Nephron progenitor cell (in vitro differentiated cells): ENCODE data around the gene ZNF529.
"Not testable (repeated sequence)": the region's sequence is repeated elsewhere in the genome, so short reads cannot be mapped to it uniquely, and the experiment has no call there.

ENCODE experiments used
- DNase-seq: peaks from one replicate; pipeline ENCODE4 v3.0.0; 2021
- H3K27ac Mint-ChIP-seq: 2 replicates; pipeline ENCODE4 v1.8.0; 2021; ENCODE audit warnings: mild to moderate bottlenecking, moderate library complexity, mixed read lengths
- H3K27me3 Mint-ChIP-seq: 2 replicates; pipeline ENCODE4 v1.8.0; 2021; ENCODE audit warnings: mild to moderate bottlenecking, low read depth, mixed read lengths; ENCODE audit not compliant: poor library complexity
- H3K36me3 Mint-ChIP-seq: 2 replicates; pipeline ENCODE4 v1.8.0; 2021; ENCODE audit warnings: low read depth, mixed read lengths
- H3K4me1 Mint-ChIP-seq: 2 replicates; pipeline ENCODE4 v1.8.0; 2021; ENCODE audit warnings: mixed read lengths
- H3K4me3 Mint-ChIP-seq: 2 replicates; pipeline ENCODE4 v1.8.0; 2021; ENCODE audit warnings: mild to moderate bottlenecking, moderate library complexity, mixed read lengths
- H3K9me3 Mint-ChIP-seq: 2 replicates; pipeline ENCODE4 v1.8.0; 2021; ENCODE audit warnings: mild to moderate bottlenecking, moderate library complexity, mixed read lengths
- TF ChIP-seq, protein P1 (sequence below): fragments of 200-600 bp; sonication (generic); IDR thresholded peaks from 2 replicates; pipeline ENCODE4 v1.5.0; 2021; ENCODE audit warnings: antibody characterized with exemption

Gene ZNF529

GRCh38 chr19:36573020-36573894 is at the start of gene ZNF529:
Gene ZNF529 (minus strand): TSS chr19:36573292. CDS start chr19:36572346, 946 bp downstream.
- peak within 1 kb of the TSS; percentile 96 for H3K27ac Mint-ChIP-seq
- H3K4me1 Mint-ChIP-seq, result peaks cover 33% of the 10 kb centered on the region
- DNase-seq, result peak; percentile 89
- TF ChIP-seq, protein P1, sequence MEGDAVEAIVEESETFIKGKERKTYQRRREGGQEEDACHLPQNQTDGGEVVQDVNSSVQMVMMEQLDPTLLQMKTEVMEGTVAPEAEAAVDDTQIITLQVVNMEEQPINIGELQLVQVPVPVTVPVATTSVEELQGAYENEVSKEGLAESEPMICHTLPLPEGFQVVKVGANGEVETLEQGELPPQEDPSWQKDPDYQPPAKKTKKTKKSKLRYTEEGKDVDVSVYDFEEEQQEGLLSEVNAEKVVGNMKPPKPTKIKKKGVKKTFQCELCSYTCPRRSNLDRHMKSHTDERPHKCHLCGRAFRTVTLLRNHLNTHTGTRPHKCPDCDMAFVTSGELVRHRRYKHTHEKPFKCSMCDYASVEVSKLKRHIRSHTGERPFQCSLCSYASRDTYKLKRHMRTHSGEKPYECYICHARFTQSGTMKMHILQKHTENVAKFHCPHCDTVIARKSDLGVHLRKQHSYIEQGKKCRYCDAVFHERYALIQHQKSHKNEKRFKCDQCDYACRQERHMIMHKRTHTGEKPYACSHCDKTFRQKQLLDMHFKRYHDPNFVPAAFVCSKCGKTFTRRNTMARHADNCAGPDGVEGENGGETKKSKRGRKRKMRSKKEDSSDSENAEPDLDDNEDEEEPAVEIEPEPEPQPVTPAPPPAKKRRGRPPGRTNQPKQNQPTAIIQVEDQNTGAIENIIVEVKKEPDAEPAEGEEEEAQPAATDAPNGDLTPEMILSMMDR, result no peak
- H3K36me3 Mint-ChIP-seq, result peaks cover 93% of the 10 kb centered on the region
- H3K4me3 Mint-ChIP-seq, result peak within 1 kb of the TSS; percentile 92
- peaks cover 93% of the 10 kb centered on the region for H3K9me3 Mint-ChIP-seq
- no peaks in the 10 kb centered on the region for H3K27me3 Mint-ChIP-seq

DNA sequence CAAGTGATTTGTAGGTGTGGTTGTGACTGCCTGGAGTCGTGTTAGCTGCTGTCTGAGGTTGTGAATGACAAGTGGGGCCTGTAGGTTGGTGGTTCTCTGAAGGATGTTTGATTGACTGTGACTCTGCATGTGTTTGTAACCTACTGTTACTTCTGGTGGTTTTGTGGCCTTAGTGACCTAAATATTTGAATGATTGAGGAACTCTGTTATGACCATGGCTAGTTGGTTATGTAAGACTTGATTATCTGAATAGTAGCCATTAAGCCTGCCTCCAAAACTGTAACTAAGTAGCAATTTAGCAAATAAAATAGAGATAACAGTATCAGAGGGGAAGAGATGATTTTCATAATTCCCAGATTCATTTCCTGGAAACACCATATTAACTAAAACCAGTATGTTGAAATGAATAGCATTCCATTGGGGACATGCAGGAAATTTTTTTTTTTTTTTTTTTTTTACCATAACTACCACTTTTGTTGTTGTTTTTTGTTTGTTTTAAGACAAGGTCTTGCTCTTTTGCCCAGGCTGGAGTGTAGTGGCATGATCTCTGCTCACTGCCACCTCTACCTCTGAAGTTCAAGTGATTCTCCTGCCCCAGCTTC is 32.9 kb upstream of the ZNF529 start:
- Mint-ChIP-seq H3K36me3 (peaks cover 77% of the 10 kb centered on the region), H3K4me1 (peaks cover 22% of the 10 kb centered on the region), H3K27ac (no peak overlapping the region), H3K4me3 (peak overlapping the region; percentile 93), H3K27me3 (peaks cover 11% of the 10 kb centered on the region), H3K9me3 (peaks cover 68% of the 10 kb centered on the region)
- DNase-seq, result no peak
- TF ChIP-seq, protein P1, result no peak

DNA sequence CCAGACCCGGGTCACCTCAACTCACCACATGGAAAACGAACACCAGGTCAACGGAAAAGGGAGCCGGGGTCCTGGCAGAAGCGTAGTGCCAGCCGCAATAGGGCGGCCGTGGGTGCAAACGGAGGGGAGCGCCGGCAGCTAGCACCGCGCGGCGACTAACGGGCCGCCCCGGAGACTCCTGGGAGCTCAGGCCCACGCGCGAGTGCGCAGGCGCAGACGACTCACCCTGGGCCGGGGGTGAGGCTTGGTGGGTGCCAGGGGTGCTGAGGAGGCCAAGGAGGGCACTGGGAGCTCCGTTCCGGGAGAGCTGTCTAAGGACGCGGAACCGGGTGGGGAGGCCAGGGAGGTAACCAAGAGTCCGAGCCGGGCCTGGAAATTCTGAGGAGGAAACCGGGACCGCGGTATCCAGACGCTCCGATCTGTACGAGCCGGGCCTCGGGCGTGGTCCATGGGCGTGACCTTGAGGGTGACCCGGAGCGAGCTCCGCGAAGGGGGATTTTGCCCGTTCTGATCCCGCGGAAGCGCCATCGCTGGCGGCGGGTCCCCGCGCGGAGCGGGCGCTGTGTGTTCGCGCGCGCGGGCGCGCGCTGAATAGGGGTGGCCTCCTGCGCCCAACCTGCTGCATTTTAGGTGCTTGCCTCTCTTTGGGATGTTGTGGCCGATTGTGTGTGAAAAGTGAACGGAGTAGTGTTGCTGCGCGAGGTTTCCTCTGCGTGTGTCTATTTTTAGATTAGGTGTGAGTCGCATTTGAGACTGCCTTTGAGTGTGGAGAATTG is 32.2 kb upstream of the ZNF529 start, which contains the start of gene ZNF382:
TSS of gene ZNF382 (plus strand) at position 213 of the 776 bp plus-strand sequence. CDS start 4,602 bp downstream, outside the sequence.
- Mint-ChIP-seq H3K4me1 (peaks cover 22% of the 10 kb centered on the region), H3K27ac (peak within 1 kb of the TSS; percentile 62), H3K4me3 (peak within 1 kb of the TSS; percentile 93), H3K36me3 (peaks cover 74% of the 10 kb centered on the region), H3K9me3 (peaks cover 72% of the 10 kb centered on the region), H3K27me3 (peaks cover 11% of the 10 kb centered on the region)
- DNase-seq, result peak; percentile 77
- TF ChIP-seq, protein P1, result no peak

DNA sequence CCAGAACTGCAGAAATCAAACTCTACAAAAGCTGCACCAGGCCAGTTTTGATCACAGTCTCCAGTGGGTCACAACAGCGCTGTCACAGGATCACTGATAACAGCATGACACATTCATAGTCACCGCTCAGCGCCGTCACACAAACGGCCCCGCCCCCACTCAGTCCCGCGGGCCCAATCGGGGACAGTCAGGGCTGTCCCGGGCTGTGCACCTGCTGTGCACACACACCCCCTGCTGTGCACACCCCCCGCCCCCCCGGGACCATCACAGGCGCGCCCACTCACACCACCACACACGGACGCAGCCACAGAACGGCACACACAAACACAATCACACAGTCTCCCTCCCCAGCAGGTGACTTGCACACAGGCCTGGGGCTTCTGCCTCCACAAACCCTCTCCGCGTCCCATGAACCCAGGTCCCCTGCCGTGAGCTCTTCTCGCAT is 31.6 kb upstream of the ZNF529 start:
- Mint-ChIP-seq H3K4me3 (peak overlapping the region; percentile 93), H3K27me3 (peaks cover 11% of the 10 kb centered on the region), H3K36me3 (peaks cover 68% of the 10 kb centered on the region), H3K4me1 (peaks cover 22% of the 10 kb centered on the region), H3K27ac (peak overlapping the region; percentile 62), H3K9me3 (peaks cover 73% of the 10 kb centered on the region)
- DNase-seq, result peak; percentile 50
- TF ChIP-seq, protein P1, result no peak

- Mint-ChIP-seq H3K27me3 (peaks cover 11% of the 10 kb centered on the region), H3K36me3 (peaks cover 54% of the 10 kb centered on the region), H3K9me3 (peaks cover 65% of the 10 kb centered on the region), H3K4me1 (peaks cover 22% of the 10 kb centered on the region)
- not testable (repeated sequence) for H3K27ac Mint-ChIP-seq, DNase-seq, H3K4me3 Mint-ChIP-seq
Observed at GRCh38 chr19:36602681-36603080, 29.6 kb upstream of the ZNF529 start.

- H3K4me3 Mint-ChIP-seq, result no peak overlapping the region
- H3K36me3 Mint-ChIP-seq, result peaks cover 100% of the 10 kb centered on the region
- no peak for DNase-seq
- no peaks in the 10 kb centered on the region for H3K27me3 Mint-ChIP-seq
- peaks cover 93% of the 10 kb centered on the region for H3K9me3 Mint-ChIP-seq
- H3K4me1 Mint-ChIP-seq, result peaks cover 8% of the 10 kb centered on the region
- TF ChIP-seq, protein P1, result no peak
- H3K27ac Mint-ChIP-seq, result no peak overlapping the region
Observed at GRCh38 chr19:36579255-36579654, 6.2 kb upstream of the ZNF529 start.
